Epidermal melanocyte (primary cell): ENCODE data around the gene FAM117A.
"Not testable (repeated sequence)": the region's sequence is repeated elsewhere in the genome, so short reads cannot be mapped to it uniquely, and the experiment has no call there.

ENCODE experiments used
- DNase-seq: peaks from one replicate; pipeline ENCODE4 v3.0.0; 2011; ENCODE audit warnings: low spot score; ENCODE audit not compliant: insufficient read length

The FAM117A gene

DNA sequence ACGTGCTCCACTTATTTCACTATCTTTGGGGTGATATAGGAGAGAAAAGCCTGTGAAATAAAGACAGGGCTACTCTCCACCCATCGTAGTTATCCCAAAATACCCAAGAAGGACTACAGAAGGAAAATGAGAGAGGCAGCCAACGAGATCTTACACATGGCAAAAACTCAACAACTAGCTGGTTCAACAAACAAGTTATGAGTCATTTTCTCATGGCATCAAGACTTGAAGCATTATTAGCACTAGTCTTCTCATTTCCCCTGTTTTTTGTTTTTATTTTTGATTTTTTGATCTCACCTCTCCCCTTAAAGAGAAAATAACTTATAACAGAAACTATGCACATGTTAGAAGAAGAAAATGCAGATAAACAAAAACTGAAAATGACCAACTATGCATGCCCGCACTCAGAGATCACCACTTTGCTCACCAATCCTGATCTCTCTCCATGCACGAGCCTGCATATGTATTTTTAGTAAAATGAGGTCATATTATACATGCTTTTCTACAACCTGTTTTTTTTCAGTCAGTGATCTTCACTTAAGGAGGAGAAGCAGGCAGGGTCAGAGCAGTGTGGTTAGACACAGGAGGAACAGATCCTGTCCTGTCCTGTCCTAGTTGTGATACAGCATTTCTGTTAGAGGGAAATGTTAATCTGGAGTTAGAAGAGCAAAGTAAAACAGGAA, 22.8 kb downstream of the FAM117A start:
- no peak for DNase-seq

DNA sequence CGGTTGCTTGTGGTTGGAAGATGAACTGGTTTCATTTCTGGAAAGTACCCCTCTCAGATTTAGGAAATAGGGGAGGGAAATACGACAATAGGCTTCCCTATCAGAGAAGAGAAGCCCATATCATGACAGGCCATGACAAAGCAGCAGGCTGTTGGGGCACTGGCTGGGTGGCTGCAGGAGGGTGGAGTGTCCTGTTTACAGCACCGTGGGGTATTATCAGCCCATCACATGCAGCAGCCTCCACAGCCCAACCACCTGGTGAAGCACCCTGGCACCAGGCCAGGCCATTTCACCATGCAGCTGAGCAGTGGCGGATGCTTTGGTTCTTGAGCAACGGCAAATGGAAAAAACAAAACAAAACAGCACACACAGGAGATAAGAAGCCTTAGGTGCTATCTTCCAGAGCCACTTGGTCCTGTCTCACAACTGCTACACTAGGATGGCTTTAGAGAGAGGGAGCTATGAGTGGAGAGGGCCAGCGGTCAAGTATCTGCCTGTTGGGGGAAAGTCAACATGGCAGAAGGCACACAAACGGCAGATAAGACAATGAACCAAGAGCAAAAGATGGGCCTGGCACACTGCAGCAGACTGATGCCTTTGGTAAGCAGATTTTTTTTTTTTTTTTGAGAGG, 24.2 kb downstream of the FAM117A start:
- no peak for DNase-seq

DNA sequence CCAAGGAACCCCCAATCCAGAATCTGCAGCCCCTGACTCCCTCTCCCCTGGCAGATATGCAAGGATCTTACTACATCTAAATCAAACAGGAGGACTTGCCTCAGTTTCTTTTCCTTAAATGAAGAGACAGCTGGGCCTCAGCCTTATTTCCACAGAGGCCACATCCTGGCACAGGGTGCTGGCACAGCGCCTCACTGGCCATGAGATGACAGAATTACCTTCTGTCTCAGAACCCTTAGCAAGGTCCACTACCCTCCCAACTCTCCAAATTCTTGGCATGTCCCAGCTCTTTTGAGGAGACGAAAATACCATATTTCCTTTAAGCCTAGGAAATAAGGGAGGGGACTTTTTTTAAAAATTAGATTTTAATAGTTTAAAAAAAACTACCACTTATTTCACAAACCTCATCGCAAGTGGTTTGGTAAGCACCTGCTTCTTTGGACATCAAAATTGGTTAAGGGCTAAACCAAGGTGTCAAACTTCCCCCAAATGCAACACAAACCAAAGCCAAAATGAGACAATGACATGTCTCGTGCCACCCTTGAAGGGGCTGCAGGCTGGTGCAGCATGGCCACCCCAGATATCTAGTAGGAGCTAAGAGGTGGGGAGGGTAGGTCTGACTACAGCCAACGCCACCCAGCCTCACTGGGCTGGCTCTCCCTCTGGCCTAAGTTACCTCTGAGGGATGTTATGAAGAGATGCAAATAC, 25.3 kb downstream of the FAM117A start:
- DNase-seq = no peak

DNA sequence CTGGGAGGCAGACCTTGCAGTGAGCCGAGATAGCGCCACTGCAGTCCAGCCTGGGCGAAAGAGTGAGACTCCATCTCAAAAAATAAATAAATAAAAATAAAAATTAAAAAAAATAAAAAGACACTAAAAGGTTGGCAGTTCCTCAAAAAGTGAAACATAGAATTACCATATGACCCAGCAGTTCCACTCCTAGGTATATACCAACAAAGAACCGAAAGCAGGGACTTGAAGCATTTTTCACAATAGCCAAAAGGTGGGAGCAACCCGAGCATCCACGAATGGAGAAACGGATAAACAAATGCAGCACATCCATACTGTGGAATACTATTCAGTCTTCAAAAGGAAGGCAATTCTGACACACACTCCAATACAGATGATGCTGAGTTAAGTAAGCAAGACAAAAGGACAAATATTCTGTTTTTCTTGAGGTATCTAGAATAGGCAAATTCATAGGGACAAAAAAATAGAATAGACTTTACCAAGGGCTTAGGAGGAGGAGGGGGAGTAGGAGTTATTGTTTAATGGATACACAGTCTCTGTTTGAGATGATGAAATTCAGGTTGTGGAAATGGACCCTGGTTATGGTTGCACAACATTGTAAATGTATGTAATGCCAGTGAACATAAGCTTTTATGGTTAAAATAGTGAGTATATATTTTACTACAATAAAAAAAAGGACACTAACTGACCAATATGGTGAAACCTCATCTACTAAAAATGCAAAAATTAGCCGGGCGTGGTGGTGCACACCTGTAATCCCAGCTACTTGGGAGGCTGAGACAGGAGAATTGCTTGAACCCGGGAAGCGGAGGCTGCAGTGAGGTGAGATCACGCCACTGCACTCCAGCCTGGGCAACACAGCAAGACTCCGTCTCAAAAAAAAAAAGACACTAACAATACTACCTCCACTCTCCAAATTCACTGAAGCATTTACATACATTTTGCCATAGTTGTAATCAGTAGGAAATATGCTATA, 29.1 kb downstream of the FAM117A start:
- no peak for DNase-seq

DNA sequence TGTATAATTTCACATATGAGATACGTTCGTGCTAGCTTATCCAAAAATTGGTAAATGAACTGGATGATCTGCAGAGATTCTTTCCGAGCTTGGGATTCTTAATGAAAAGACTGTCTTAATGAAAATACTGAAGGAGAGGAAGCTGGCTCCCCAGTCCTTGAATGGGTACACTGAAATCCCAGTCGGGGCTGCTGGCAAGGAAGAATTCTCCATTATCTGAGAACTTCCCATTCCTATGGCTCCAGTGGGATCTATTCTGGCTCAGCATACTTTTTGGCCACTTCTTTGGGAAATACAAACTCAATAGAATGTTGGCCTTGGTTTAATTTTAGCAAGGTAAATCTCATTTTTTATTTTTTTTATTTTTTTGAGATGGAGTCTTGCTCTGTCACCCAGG, 32.5 kb downstream of the FAM117A start:
- DNase-seq = no peak

DNA sequence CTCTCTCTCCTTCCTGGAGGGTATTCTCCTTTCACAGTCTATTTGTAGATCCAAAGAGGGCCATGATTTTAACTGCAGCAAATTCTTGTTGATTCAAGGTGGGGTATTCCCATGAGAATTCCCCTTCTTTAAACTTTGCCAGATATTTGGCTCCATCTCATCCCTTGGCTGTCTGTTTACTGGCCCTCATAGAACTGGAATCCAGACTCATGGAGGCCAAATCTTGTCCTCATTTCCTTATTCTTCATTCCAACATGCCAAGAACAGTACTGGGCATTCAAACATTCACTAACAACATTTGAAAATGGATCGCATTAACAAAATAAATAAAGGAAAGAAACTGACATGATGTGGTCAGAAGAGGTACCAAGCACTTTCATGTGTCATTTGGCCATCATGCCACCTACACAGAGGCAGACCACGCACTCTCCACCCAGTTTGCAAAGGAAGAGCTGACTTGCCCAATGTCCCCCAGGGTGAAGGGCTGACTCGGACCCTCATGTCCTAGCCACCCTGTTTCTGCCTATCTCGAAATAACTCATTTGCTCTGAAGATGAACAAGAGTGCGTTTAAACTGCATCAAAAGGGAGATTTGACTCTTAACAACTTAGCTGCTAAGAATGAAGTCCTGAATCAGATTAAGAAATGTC, 33.0 kb downstream of the FAM117A start:
- DNase-seq = no peak

DNA sequence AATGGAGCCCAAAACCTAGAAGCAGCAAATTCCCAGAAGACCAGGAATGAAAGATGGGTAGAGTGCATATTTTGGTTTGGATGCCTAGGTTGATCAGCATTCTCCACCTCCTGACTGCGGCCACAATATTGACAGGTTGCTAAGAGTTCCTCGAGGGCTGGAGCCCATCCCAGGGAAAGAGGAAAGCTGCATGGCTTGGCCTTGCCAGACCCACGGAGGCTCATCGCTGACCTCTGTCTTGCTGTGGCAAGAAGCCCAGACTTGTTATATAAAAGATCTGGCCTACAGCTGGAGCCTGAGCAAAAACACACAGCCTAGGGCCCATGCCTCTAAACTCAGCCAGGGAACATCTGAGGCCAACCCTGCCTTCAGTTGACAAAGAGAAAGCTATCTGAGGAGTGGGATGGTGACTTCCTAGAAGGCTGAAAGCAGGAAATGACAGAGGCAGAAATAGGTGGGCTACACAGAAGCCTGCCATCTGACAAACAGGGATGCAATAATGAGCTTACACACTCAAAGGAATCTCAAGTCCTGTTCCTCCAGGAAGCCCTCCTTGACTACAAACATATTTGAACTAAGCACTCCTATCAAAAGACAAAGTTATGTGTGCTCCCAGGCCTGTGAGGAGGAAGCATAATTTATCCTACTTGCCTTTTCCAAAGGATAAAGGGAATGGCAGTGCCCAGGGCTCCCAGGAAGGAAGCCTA, 33.7 kb downstream of the FAM117A start:
- DNase-seq = no peak

DNA sequence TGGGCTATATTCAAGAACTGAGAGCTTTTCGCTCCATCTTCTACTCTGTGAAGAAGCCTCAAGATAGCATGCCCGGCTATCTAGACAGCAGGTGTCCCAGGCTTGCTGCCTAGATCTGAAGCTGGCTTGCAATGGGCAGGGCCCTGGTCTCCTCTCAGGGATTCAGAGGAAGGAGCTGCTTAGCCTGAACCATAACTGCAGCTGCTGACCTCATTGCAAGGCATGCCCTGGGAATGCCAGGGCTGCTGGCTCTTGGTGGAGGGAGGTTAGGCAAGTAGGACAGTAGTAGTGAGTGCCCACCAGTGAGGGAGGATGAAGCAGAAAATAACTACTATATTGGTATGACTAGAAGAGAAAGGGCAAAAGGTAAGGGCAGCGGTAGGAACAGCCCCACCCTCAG, 34.9 kb downstream of the FAM117A start:
- no peak for DNase-seq

DNA sequence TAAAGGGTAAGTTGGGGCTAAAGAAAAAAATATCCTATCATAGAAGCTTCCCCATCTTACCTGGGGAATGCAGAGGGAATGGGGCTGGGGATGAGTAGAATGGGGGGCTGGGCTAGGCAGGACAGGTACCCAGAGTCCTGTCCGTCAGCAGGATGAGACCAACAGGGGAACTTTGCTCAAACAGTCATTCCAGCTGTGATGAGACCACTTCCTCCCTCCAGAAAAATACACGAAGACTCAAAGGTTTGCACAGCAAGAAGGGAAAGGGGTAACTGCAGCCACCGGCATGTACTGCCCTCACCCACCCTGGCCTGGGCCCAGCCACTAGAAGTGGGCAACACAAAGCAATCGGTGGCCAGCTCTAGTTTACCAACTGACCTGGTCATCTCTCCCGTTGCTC, 35.5 kb downstream of the FAM117A start:
- no peak for DNase-seq

DNA sequence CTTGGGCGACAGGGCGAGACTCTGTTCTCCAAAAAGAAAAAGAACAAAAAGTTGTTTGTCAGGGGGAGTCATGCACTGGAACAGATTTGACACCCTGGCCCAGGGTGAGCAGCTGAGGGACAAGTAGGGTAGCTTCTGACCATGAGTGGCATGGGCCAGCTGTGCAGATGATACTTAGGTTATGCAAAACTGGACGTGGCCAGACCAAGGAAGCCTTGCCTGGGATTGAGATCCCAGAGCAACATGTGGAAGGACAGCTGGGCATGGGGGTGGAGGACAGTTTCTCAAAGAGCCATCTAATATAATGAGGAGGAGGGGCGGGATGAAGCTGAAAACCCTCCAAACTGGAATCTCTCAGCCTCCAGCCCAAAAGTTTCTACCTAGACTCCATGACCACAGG, 36.6 kb downstream of the FAM117A start:
- DNase-seq = no peak

DNA sequence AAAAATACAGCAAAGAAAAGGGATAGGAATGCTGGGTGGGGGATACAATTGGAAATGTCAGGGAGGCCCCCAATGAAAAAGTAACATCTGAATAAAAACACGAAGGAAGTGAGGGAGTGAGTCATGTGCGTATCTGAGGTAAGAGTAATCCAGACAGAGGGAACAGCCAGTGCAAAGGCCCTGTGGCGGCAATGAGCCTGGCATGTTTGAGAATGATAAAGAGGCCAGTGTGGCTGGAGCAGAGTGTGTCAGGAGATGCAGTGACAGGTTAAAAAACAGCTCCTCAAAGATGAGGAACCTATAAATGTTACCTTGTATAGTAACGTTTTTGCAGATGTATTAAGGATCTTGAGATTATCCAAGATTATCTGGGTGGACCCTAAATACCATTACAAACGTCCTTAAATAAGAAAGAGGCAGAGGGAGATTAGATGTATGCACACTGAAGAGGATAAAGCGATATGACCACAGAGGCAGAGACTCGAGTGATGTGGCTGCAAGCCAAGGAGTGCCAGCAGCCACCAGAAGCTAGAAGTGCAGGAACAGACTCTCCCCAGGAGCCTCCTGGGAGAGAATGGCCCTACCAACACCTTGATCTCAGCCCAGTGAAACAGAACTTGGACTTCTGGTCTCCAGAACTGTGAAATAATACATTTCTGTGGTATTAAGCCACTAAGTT, 38.3 kb downstream of the FAM117A start:
- no peak for DNase-seq

DNA sequence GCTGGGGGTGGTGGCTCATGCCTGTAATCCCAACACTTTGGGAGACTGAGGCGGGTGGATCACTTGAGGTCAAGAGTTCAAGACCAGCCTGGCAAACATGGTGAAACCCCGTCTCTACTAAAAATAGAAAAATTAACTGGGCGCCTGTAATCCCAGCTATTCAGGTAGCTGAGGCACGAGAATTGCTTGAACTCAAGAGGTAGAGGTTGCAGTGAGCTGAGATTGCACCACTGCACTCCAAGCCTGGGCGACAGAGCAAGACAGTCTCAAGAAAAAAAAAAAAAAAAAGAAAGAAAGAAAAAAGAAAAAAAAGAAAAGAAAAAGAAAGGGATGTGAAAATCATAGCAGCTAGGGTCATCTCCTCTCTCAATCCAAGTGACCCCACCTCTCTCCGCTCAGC, 39.4 kb downstream of the FAM117A start:
- not testable (repeated sequence) for DNase-seq

DNA sequence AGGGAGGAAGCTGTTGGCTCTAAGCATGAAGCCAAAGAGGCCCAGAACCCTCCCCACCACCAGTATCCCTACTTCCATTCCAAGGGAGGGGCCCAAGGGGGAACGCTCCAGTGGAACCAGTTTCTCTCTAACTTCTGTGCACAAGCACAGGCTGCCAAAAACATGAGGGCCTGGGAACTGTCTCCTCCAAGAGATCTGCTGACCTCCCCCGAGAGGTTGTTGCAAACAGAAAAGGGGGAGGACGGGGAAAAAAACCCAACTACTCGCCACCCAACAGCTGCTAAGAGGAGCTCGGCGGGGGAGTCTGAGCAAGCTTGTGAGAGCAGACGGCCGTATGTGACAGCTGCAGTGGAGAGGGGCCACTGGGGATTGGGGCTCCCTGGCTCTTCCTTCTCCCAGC, 40.5 kb downstream of the FAM117A start:
- no peak for DNase-seq

DNA sequence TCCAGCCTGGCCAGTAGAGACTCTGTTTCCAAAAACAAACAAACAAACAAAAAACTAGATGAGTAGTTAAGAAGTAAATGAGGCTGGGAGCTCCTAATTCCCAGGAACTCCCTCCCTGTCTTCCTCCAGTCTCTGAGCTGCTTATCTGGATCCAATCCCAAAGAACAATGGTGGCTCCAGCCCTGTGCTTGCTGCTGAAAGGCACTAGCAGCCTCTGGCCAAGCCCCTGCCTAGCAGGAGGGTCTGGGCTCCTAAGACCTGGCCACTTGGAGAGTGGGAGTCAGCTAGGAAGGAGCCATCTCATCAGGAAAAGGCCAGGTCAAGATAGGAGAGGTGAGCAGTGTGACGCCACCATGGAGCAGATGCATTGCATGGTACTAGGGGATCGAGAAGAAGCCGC, 41.9 kb downstream of the FAM117A start:
- no peak for DNase-seq

DNA sequence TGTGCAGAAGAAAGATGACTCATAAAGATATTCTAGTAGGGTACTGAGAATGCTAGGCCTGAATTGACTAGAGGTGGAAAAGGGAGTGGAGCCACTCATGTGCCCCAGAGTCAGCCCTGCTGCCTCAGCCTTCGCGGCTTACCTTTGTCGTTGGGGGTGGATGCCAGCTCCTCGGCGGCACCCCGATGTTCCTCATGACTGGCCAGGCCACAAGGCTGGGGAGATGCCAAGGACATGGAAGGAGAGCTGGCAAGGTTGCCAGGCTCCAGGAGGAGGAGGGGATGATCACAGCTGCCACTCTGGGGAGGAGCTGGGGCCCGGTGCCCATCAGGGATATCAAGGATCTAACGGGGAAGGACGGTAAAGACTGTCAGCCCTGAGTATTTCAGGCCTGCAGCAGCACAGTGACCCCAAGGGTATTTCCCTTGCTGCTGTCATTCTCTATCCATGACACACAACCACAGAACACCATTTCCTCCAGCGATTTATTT, 46.5 kb downstream of the FAM117A start:
- DNase-seq = no peak

DNA sequence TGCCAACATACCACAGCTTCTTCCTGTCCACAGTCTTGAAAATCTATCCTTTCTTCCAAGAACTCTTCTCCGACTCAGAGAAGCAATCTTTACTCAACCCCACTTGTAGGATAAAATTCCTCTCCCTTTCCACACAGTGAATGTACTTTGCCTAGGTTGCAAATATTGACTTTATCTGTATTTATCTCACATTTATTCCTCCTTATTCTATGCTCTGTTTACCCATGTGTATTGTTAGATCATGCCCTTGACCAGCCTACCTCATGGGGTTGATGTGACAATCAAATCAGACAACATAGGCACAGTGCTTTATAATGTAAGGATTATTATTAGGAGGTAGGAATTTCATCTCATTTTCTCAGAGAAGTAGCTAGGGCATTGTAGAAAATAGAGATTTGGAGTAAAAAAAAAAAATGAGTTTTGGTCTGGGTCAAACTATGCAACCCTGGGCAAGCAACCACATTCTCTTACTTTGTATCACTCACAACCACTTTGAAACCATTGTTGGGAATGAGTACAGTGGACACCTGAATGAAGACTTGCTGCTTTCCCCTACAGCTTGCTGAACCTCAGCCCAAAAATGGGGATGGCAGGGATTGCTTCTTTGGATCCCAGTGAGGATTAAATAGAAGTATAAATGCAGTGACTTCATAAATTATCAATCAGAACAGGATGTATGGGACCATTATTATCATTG, 47.1 kb downstream of the FAM117A start:
- DNase-seq = no peak

DNA sequence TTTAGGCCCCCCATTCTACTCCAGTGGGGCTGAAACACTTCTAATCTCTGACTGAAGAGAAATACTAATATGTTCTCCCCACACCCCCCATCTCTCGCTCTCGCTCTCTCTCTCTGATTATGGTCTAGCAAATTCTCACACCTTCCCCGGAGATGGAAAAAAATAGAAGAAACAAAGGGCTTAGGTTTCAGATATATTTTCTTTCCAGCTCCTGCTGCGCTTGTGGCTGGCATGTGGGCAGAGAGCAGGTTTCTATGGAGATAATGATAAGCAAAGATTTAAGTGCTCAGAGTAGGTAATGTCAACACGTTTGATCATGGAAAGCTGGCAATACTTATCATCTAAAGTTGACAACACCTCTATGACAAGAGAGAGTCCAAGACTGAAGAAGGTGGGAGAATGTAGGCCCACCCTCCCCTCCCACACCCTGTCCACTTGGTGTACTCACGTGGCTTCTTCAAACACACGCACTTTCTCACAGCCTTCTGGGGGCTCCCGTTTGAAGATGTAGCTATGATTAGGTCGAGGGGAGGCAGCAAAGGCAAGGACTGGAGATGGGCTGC, 48.1 kb downstream of the FAM117A start:
- no peak for DNase-seq

DNA sequence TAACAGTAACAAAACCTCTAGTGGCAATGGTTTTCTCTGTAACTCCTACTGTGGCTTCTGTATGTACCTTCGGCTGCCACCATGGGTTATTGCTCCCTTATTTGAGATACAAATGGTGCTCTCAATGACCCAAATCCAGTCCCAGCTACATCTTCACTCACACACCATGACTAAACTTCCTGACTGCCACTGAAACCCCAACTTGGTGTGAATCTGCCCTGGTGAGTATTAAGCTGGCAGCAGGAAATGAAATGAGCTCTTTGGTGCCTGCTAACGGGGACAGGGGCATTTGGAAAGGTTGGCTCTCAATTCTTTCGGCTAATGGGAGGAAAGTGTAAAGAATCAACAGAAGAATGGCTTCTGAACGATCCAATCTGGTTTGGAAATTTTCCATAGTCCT, 48.7 kb downstream of the FAM117A start:
- DNase-seq = no peak
